ENCODE measurements around the gene HBB.
"Not testable (repeated sequence)": the region's sequence is repeated elsewhere in the genome, so short reads cannot be mapped to it uniquely, and the experiment has no call there.

The HBB gene

DNA sequence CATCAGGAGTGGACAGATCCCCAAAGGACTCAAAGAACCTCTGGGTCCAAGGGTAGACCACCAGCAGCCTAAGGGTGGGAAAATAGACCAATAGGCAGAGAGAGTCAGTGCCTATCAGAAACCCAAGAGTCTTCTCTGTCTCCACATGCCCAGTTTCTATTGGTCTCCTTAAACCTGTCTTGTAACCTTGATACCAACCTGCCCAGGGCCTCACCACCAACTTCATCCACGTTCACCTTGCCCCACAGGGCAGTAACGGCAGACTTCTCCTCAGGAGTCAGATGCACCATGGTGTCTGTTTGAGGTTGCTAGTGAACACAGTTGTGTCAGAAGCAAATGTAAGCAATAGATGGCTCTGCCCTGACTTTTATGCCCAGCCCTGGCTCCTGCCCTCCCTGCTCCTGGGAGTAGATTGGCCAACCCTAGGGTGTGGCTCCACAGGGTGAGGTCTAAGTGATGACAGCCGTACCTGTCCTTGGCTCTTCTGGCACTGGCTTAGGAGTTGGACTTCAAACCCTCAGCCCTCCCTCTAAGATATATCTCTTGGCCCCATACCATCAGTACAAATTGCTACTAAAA, at the start of gene HBB:
TSS of gene HBB (minus strand) at position 340 of the 579 bp plus-strand sequence. CDS start at position 290, 50 bp downstream.
- no peak for TF ChIP-seq ZNF274 (IDR thresholded peaks at IDR 0.05; ENCODE audit: low read depth, low read length)

DNA sequence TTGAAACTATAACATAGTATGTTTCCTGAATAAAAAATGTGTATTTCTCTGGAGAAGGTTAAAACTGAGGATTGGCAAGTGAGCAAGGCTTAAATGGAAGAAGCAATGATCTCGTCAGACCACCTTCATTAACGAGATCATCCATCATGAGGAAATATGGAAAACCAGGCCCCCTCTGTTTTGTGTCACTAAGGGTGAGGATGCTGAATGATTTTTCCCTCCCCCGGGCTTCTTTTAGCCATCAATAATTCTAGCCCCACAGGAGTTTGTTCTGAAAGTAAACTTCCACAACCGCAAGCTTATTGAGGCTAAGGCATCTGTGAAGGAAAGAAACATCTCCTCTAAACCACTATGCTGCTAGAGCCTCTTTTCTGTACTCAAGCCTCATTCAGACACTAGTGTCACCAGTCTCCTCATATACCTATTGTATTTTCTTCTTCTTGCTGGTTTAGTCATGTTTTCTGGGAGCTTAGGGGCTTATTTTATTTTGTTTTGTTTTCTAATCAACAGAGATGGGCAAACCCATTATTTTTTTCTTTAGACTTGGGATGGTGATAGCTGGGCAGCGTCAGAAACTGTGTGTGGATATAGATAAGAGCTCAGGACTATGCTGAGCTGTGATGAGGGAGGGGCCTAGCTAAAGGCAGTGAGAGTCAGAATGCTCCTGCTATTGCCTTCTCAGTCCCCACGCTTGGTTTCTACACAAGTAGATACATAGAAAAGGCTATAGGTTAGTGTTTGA, 48.7 kb upstream of the HBB start:
- TF ChIP-seq ZNF274 (IDR thresholded peaks at IDR 0.05; ENCODE audit: low read depth, low read length), result no peak
- H3K4me3 ChIP-seq (ENCODE audit: low read length), result no peak overlapping the region

More for the DNA sequence above, at the start of gene HBB:
- no peak within 1 kb of the TSS for H3K4me3 ChIP-seq (ENCODE audit: low read length)

DNA sequence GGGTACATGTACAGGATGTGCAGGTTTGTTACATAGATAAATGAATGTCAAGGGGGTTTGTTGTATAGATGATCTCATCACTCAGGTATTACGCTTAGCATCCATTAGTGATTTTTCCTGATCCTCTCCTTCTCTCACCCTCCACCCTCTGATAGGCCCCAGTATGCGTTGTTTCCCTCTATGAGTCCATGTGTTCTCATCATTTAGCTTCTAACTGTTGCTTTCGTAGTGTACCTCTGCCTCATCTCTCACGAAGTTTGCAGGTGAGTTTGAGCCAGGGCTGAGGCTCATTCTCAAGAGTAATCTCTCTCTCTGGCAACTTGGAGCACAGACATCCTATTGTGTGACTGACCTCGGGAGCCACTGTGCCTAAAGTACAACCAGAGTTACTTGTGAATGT, 47.5 kb upstream of the HBB start:
- no peak overlapping the region for H3K4me3 ChIP-seq (ENCODE audit: low read length)
- TF ChIP-seq ZNF274 (IDR thresholded peaks at IDR 0.05; ENCODE audit: low read depth, low read length), result no peak

DNA sequence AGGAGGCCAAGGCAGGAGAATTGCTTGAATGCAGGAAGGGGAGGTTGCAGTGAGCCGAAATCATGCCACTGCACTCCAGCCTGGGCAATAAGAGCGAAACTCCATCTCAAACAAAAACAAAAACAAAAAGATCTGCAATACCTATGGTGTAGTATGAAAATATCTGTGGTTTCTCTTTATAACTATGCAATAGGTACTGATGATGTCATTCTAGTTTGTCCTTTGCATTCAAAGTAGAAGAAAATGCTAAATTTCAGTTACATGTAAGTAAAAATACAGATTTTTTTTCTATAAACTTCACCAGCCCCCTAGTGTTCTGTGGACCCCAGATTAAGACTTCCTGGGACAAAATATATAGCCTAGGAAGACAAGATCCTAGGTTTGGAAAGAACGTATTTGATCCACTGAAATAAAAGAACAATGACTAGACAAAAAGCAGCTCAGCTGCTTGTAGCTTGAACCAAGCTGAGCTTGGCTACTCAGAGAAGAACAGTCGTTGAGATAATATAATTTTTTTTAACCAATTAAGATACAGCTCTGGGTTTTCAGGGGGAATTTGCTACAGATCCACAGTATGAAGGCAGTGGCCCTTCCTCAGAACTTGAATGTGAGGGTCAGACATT, 45.6 kb upstream of the HBB start:
- TF ChIP-seq ZNF274 (IDR thresholded peaks at IDR 0.05; ENCODE audit: low read depth, low read length), result no peak
- no peak overlapping the region for H3K4me3 ChIP-seq (ENCODE audit: low read length)

DNA sequence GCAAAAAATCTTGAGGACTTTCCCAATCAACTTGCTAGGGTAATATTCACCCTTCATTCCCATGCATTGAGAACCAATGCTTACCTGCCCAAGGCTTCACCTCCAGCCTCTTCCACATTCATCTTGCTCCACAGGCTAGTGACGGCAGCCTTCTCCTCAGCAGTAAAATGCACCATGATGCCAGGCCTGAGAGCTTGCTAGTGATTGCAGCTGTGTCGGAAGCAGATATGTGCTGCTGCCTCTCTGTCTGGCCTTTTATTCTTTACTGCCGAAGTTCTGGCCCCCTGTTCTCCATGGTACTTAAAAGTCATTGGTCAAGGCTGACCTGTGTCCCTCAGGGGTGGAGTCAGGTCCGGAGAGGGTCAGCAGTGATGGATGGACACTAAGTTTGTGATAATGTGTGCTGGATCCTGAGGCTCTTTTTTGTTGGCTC, 42.9 kb upstream of the HBB start, which contains the start of gene HBE1:
TSS of gene HBE1 (minus strand) at position 231 of the 433 bp plus-strand sequence. CDS start at position 176, 55 bp downstream.
- no peak for TF ChIP-seq ZNF274 (IDR thresholded peaks at IDR 0.05; ENCODE audit: low read depth, low read length)
- no peak within 1 kb of the TSS for H3K4me3 ChIP-seq (ENCODE audit: low read length)

DNA sequence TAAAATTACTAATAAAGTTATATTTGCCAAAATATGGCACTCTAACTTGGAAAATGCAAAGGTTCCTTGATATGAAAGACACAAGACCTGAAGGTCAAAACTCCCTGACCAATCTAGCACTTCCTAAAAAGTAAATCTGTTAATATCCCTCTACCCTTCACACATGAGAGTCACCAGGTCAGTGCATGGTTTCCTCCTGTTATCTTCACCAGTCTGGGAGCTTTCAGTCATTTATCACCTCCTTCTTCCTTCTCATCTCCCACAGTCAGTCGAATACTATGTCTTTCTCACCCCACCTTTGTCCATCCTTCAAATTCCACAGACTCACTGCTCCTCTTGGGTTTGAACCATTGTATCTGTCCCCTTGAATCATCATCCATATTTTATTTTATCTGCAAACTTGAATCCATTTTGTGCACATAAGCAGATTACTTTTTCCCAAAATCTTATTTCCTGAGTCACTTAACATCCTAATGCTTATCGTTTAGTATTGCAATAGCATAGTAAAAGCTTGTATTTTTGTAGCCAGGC, 40.2 kb upstream of the HBB start:
- TF ChIP-seq ZNF274 (IDR thresholded peaks at IDR 0.05; ENCODE audit: low read depth, low read length), result no peak
- no peak overlapping the region for H3K4me3 ChIP-seq (ENCODE audit: low read length)

DNA sequence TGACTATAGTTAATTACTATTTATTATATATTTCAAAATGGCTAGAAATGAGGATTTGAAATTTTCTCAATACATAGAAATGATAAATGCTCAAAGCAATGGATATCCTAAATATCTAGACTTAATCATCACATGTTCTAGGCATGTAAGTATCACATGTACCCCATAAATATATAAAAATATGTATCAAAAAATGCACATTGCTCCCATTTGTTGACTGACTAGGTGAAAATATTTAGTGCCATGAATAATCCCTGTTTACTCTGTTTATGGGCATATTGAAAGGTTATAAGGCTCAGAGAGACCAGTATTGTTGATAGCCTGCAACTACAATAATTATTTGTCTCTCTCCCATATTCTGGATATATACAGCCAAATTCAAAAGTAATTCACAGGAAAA, 39.7 kb upstream of the HBB start:
- H3K4me3 ChIP-seq (ENCODE audit: low read length), result no peak overlapping the region
- TF ChIP-seq ZNF274 (IDR thresholded peaks at IDR 0.05; ENCODE audit: low read depth, low read length), result no peak

DNA sequence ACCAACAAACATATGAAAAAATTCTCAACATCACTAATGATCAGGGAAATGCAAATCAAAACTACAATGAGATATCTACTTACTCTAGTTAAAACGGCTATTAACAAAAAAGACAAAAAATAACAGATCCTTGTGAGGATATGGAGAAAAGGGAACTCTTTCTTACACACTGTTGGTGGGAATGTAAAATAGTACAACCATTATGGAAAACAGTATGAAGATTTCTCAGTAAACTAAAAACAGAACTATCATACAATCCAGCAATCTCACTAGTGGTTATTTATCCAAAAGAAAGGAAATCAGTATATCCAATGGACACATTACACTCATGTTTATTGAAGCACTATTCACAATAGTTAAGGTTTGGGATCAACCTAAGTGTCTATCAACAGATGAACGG, 39.0 kb upstream of the HBB start:
- no peak overlapping the region for H3K4me3 ChIP-seq (ENCODE audit: low read length)
- TF ChIP-seq ZNF274 (IDR thresholded peaks at IDR 0.05; ENCODE audit: low read depth, low read length), result no peak

DNA sequence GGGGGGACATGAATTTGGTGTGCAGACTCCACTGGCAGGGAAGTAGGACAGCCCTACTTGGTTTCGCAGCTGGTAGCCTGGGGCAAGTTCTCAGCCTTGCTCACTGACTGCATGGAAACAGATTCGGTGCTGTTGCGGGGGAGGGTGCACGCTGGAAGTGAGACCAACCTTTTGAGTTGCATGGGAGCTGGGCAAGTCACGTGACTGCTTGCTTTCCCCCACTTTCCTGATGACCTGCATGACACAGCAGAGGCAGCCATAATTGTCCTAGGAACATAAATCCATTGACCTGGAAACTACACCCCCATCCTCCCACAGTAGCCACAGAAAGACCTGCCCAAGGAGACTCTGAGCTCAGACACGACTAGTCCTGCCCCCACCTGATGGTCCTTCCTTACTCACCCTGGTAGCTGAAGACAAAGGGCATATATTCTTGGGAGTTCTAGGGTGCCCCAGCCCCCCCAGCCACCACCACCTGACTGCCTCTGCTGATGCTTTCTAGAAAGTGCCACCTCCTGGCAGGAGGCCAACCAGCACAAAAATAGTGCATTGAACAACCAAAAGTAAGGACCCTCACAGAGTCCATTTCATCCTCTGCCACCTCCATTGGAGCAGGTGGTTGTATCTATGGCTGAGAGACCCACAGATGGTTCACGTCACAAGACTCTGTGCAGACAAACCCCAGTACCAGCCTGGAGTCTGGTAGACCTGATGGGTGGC, 31.8 kb upstream of the HBB start:
- no peak for TF ChIP-seq ZNF274 (IDR thresholded peaks at IDR 0.05; ENCODE audit: low read depth, low read length)
- H3K4me3 ChIP-seq (ENCODE audit: low read length), result no peak overlapping the region

DNA sequence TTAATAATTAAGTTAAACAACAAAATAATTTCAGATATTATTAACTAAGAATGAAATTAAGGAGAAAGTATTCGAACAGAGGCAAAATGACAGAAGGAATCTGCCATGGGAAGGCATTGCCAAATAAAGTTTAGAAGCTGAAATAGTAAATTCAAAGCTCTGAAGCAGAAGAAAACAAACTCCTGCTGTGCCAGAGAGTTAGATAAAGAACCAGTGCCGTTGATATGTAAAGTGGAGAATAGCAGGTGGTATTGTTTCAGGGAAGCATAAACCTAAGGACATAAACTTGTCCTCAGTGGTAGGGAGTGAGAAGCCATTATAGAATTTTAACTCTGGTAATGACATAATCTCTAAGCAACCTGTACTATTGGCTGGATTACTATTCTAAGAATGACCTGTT, 30.4 kb upstream of the HBB start:
- TF ChIP-seq ZNF274 (IDR thresholded peaks at IDR 0.05; ENCODE audit: low read depth, low read length), result no peak
- no peak overlapping the region for H3K4me3 ChIP-seq (ENCODE audit: low read length)

DNA sequence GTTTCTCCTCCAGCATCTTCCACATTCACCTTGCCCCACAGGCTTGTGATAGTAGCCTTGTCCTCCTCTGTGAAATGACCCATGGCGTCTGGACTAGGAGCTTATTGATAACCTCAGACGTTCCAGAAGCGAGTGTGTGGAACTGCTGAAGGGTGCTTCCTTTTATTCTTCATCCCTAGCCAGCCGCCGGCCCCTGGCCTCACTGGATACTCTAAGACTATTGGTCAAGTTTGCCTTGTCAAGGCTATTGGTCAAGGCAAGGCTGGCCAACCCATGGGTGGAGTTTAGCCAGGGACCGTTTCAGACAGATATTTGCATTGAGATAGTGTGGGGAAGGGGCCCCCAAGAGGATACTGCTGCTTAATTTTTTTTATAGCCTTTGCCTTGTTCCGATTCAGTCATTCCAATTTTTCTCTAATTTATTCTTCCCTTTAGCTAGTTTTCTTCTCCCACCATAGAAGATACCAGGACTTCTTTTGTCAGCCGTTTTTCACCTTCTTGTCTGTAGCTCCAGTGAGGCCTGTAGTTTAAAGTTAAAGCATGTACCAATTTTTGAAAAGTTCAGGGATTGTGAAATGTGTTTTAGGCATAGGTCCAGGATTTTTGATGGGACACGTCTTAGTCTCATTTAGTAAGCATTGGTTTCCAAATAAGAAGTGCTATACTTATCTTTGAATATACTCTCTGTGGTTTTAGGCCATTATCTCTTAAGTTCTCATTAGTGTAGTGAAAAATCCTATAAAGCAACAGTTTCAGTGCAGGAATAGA, 28.0 kb upstream of the HBB start, which contains the start of gene HBG2:
TSS of gene HBG2 (minus strand) at position 136 of the 768 bp plus-strand sequence. CDS start at position 83, 53 bp downstream.
- not testable (repeated sequence) for H3K4me3 ChIP-seq (ENCODE audit: low read length)

DNA sequence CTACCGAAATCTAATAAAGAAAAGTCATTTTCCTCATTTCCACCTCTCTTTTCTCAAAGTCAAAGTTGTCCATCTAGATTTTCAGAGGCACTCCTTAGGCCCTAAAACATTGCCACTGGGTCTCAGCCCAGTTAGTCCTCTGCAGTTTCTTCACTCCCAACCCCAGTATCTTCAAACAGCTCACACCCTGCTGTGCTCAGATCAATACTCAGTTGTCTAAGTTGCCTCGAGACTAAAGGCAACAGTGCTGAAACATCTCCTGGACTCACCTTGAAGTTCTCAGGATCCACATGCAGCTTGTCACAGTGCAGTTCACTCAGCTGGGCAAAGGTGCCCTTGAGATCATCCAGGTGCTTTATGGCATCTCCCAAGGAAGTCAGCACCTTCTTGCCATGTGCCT, 27.2 kb upstream of the HBB start:
- not testable (repeated sequence) for H3K4me3 ChIP-seq (ENCODE audit: low read length)

DNA sequence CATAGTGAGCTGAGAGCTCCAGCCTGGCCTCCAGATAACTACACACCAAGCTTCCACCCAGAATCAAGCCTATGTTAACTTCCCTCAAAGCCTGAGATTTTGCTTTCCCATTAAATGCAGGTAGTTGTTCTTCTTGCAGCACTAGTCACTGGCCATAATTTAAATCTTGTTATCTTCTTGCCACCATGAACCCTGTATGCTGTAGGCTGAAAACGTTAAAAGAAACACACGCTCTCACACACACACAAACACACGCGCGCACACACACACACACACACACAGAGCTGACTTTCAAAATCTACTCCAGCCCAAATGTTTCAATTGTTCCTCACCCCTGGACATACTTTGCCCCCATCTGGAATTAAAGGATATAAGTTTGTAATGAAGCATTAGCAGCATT, 26.6 kb upstream of the HBB start:
- not testable (repeated sequence) for H3K4me3 ChIP-seq (ENCODE audit: low read length)

DNA sequence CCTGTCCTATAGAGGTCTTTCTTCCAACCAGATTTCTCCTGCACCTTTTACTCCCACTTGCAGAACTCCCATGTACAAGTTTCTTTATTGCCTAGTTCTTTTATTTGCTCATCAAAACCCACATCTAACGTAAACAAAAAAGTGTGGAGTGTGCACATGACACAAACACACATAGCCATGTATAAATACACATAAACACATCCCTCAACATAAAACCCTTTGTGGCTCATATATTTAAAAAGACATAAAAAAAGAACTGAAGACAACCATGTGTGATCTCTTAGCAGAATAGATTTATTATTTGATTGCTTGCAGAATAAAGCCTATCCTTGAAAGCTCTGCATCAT, 26.0 kb upstream of the HBB start:
- TF ChIP-seq ZNF274 (IDR thresholded peaks at IDR 0.05; ENCODE audit: low read depth, low read length), result no peak
- no peak overlapping the region for H3K4me3 ChIP-seq (ENCODE audit: low read length)
